Kidney (tissue), 14 donors: Measurements from ENCODE around the gene TRPM2. TPM values are rescaled to one million over a fixed set of nuclear protein-coding genes. Genes with fewer than 3 reads are reported as not detected.
A peak's percentile ranks its signal among the peaks of the same experiment; 100 is the strongest.

Experiments
- DNase-seq, 5 donors: peaks; one replicate each; pipeline ENCODE4 v3.0.0-alpha.2; 2013 to 2020
- FAIRE-seq: peaks from 2 replicates; lab custom pipeline; 2012; peaks lifted over from hg19 to GRCh38; lab: Jason Lieb, UNC
- H3K27ac ChIP-seq, 2 donors: one replicate each; pipeline ENCODE4 v1.7.0; 2013; ENCODE audit warnings: low read depth in 2 of 2, low read length in 2 of 2, inconsistent platforms in 1 of 2
- H3K27me3 ChIP-seq: one replicate; pipeline ENCODE4 v1.7.1; 2013; ENCODE audit warnings: low read length, inconsistent platforms; ENCODE audit not compliant: control insufficient read depth, insufficient read depth
- H3K36me3 ChIP-seq, 3 donors: one replicate each; pipeline versions ENCODE4 v1.7.0 to v1.7.1; 2013; ENCODE audit warnings: low read length in 3 of 3, control low read depth in 1 of 3, inconsistent platforms in 1 of 3; ENCODE audit not compliant: insufficient read depth in 3 of 3, control insufficient read depth in 2 of 3
- H3K4me1 ChIP-seq, 3 donors: one replicate each; pipeline versions ENCODE4 v1.7.0 to v1.7.1; 2013; ENCODE audit warnings: low read length in 3 of 3, inconsistent platforms in 1 of 3, low read depth in 1 of 3; ENCODE audit not compliant: control insufficient read depth in 2 of 3, insufficient read depth in 2 of 3
- H3K4me3 ChIP-seq, 3 donors: one replicate each; pipeline versions ENCODE4 v1.7.0 to v1.8.1; 2013; ENCODE audit warnings: low read length in 3 of 3, control low read depth in 1 of 3, inconsistent platforms in 1 of 3
- H3K9ac ChIP-seq, 3 donors: one replicate each; pipeline versions ENCODE4 v1.7.0 to v1.7.1; 2013; ENCODE audit warnings: low read length in 3 of 3, control low read depth in 1 of 3, inconsistent platforms in 1 of 3
- H3K9me3 ChIP-seq, 3 donors: one replicate each; pipeline versions ENCODE4 v1.7.0 to v1.7.1; 2013; ENCODE audit warnings: low read length in 3 of 3, control low read depth in 1 of 3, inconsistent platforms in 1 of 3; ENCODE audit not compliant: control insufficient read depth in 2 of 3, insufficient read depth in 1 of 3
- intact Hi-C: fragments of 100-400 bp; cut with DNase I; formaldehyde crosslinking; loops from one replicate; pipeline ENCODE4 v1.11.1; 2022
- polyA plus RNA-seq: library from polyadenylated mRNA; stranded (reverse); fragments of 350-450 nt; fragmentation: Illumina TruSeq; extraction: RNeasy Lipid Tissue Mini Kit (QIAGEN cat#74804); gene quantifications from one replicate; pipeline ENCODE4 v1.2.3, GENCODE V29; 2014; ENCODE audit warnings: low read depth, low replicate concordance; ENCODE audit not compliant: insufficient read depth
- total RNA-seq: library from RNA; stranded (reverse); fragmentation: NEBNext Ultra II Directional; extraction: Animal tissue kit (Norgen Biotek cat#: 25700); gene quantifications from one replicate; pipeline ENCODE4 v1.2.1, GENCODE V29; 2021
- TF ChIP-seq, protein P1 (sequence below): IDR thresholded peaks from 3 replicates; pipeline ENCODE4 v1.5.1; 2012; ENCODE audit warnings: mild to moderate bottlenecking, moderate library complexity, borderline replicate concordance; ENCODE audit not compliant: insufficient read depth; ENCODE audit errors: extremely low read depth
- donor health status: control.
- donor health status: control.
- donor health status: control.
- donor health status: control.
- donor health status: control.
- donor health status: DM: yes; HTN: yes; CAD: no.
- donor health status: Normal renal cell carcinoma (clear cell type).

TRPM2 gene
- total and polyA plus RNA-seq, 2 donors from 2014 or later: 2.0 to 11.5 TPM

DNA sequence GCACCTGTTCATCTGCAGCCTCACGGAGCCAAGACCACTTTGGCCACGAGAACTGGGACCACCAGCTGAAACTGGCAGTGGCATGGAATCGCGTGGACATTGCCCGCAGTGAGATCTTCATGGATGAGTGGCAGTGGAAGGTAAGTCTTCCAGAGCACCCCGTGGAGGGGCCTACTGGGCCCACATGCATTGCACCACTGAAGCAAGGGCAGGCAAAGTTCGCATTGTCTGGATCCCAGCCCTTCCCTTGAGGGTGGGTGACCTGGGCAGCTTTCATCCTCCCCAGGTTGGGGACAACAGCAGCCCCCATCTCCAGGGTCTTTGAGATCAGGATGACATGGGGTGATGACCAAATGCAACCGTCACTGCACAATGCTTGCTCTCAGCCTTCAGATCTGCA lies 37.5 kb downstream of the TRPM2 start:
- TF ChIP-seq, protein P1, sequence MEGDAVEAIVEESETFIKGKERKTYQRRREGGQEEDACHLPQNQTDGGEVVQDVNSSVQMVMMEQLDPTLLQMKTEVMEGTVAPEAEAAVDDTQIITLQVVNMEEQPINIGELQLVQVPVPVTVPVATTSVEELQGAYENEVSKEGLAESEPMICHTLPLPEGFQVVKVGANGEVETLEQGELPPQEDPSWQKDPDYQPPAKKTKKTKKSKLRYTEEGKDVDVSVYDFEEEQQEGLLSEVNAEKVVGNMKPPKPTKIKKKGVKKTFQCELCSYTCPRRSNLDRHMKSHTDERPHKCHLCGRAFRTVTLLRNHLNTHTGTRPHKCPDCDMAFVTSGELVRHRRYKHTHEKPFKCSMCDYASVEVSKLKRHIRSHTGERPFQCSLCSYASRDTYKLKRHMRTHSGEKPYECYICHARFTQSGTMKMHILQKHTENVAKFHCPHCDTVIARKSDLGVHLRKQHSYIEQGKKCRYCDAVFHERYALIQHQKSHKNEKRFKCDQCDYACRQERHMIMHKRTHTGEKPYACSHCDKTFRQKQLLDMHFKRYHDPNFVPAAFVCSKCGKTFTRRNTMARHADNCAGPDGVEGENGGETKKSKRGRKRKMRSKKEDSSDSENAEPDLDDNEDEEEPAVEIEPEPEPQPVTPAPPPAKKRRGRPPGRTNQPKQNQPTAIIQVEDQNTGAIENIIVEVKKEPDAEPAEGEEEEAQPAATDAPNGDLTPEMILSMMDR: no peak
- Histone ChIP-seq H3K9me3 (peaks cover 0 to 22% (median 5%) of the 10 kb centered on the region in 3 donors), H3K27ac (no peak overlapping the region), H3K36me3 (no peaks in the 10 kb centered on the region), H3K9ac (no peak overlapping the region), H3K27me3 (no peaks in the 10 kb centered on the region), H3K4me3 (no peak overlapping the region), H3K4me1 (no peaks in the 10 kb centered on the region)
- DNase-seq (no peak), FAIRE-seq (no peak)
- intact Hi-C loops: no loop called here

DNA sequence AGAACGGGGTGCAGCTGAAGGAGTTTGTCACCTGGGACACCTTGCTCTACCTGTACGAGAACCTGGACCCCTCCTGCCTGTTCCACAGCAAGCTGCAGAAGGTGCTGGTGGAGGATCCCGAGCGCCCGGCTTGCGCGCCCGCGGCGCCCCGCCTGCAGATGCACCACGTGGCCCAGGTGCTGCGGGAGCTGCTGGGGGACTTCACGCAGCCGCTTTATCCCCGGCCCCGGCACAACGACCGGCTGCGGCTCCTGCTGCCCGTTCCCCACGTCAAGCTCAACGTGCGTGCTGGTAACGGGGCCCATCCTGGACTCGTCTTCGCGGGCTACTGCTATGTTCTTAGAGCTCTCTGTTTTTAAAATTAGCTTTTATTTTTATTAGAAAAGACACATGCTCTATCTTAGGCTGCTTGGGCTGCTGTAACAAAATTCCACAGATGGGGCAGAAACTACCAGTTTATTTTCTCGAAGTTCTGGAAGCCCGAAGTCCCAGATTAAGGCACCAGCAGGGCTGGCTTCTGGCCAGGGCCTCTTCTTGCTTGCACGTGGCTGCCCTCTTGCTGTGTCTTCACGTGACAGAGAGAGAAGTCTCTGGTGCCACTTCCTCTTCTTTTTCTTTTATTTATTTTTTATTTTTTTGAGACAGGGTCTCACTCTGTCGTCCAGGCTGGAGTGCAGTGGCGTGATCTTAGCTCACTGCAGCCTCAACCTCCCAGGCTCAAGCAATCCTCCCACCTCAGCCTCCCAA lies 38.1 kb downstream of the TRPM2 start:
- H3K36me3 ChIP-seq: no peaks in the 10 kb centered on the region
- intact Hi-C loops: no loop called here
- H3K9me3 ChIP-seq: peaks cover 0 to 19% (median 5%) of the 10 kb centered on the region in 3 donors
- no peaks in the 10 kb centered on the region for H3K27me3 ChIP-seq
- TF ChIP-seq, protein P1: no peak
- DNase-seq (peak in 2 of 5 donors; percentile 13 to 79), FAIRE-seq (no peak)
- H3K9ac ChIP-seq: no peak overlapping the region
- no peak overlapping the region for H3K4me3 ChIP-seq
- H3K4me1 ChIP-seq: no peaks in the 10 kb centered on the region
- H3K27ac ChIP-seq: no peak overlapping the region

DNA sequence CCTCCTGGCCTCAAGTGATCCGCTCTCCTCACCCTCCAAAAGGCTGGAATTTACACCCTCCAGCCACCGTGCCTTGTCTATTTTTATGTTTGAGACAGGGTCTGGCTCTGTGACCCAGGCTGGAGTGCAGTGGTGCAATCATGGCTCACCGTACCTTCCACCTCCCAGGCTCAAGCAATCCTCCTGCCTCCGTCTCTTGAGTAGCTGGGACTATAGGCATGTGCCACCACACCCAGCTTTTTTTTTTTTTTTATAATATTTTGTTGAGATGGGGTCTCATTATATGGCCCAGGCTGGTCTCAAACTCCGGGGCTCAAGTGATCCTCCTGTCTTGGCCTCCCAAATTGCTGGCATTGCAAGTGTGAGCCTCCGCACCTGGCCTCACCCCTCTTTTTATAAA lies 38.8 kb downstream of the TRPM2 start:
- no peaks in the 10 kb centered on the region for H3K4me1 ChIP-seq
- H3K27ac ChIP-seq: no peak overlapping the region
- no peak for FAIRE-seq
- TF ChIP-seq, protein P1: no peak
- peaks cover 0 to 13% (median 2%) of the 10 kb centered on the region in 3 donors for H3K9me3 ChIP-seq
- intact Hi-C loops: no loop called here
- H3K36me3 ChIP-seq: no peaks in the 10 kb centered on the region
- no peak overlapping the region for H3K4me3 ChIP-seq
- no peaks in the 10 kb centered on the region for H3K27me3 ChIP-seq
- no peak for DNase-seq
- no peak overlapping the region for H3K9ac ChIP-seq
